Fibroblast of pulmonary artery (primary cell): ENCODE results near the gene TDRD10.

Experiments used
- DNase-seq: peaks from one replicate; pipeline ENCODE4 v3.0.0-alpha.2; 2010; ENCODE audit warnings: low read depth
- H3K4me3 ChIP-seq: replicated peaks from 2 replicates; pipeline ENCODE4 v1.5.1; 2011; ENCODE audit warnings: low read depth, mild to moderate bottlenecking, control low read depth, low read length, moderate library complexity
- CTCF ChIP-seq: IDR thresholded peaks from 2 replicates; pipeline ENCODE4 v1.5.1; 2011; ENCODE audit warnings: mild to moderate bottlenecking, control low read depth, low read length, inconsistent platforms; ENCODE audit errors: missing control alignments

The TDRD10 gene

GRCh38 chr1:154460695-154461260, 41.2 kb upstream of the TDRD10 start:
- H3K4me3 ChIP-seq, result no peak overlapping the region
- DNase-seq, result no peak
- no peak for TF ChIP-seq CTCF

DNA sequence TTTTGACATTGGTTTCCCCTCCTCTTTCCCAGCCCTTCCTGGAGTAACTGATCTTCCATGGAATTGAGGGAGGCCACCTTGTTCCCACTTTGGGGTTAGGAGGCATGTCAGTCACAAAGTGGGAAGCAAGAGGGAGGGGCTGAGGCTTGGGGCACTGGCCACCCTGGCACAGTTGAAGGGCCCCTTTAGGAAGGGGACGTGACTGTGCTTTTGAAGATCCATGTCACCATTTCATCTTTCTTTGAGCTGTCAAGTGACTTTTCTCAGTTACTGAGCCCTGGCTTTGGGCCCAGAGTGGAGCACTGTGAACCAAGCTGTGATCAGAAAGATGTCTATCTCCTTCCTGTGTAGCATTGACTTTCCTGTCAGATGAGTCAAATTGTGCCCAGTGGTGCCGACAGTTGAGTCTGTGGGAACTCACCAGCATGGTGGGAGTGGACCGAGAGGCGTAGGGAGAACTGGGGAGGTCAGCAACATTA, 38.5 kb upstream of the TDRD10 start:
- no peak for DNase-seq
- H3K4me3 ChIP-seq, result no peak overlapping the region
- TF ChIP-seq CTCF, result no peak

- DNase-seq, result no peak
- TF ChIP-seq CTCF, result no peak
- H3K4me3 ChIP-seq, result no peak overlapping the region
Observed at GRCh38 chr1:154465621-154466195, 36.3 kb upstream of the TDRD10 start.

GRCh38 chr1:154466206-154466605, 35.8 kb upstream of the TDRD10 start:
- TF ChIP-seq CTCF, result no peak
- H3K4me3 ChIP-seq, result no peak overlapping the region
- no peak for DNase-seq

GRCh38 chr1:154466921-154467417, 35.0 kb upstream of the TDRD10 start:
- no peak overlapping the region for H3K4me3 ChIP-seq
- TF ChIP-seq CTCF, result peak; percentile 36
- peak; percentile 41 for DNase-seq

DNA sequence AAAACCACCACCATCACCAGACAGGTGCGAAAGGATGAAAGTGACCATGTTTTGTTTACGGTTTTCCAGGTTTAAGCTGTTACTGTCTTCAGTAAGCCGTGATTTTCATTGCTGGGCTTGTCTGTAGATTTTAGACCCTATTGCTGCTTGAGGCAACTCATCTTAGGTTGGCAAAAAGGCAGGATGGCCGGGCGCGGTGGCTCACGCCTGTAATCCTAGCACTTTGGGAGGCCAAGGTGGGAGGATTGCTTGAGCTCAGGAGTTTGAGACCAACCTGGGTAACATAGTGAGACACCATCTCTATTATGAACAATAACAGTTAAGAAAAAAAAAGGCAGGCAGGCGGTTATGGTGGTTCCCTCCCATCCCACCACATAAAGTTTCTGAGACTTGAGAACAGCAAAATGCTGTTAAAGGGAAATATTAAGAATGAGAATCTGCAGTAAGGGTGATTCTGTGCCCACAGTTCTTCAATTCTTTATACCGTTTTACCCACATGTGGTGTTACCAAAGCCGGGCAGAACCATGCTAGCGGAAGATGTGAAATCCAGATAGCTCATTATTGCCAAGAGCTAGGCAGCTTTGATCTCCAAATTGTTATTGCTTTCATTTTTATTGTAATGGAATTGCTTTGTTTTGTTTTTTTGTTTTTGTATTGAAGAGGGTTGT, 34.5 kb upstream of the TDRD10 start:
- no peak overlapping the region for H3K4me3 ChIP-seq

More for the DNA sequence above, 34.5 kb upstream of the TDRD10 start:
- no peak for DNase-seq
- TF ChIP-seq CTCF, result no peak
